GM19397 (cell line): Measurements from ENCODE around the gene UGT1A7.

ENCODE experiments used
- ATAC-seq: cut with Tn5 transposase; IDR thresholded peaks from one replicate; pipeline ENCODE4 v1.9.1; 2021; ENCODE audit warnings: mild to moderate bottlenecking, moderate library complexity; ENCODE audit not compliant: unreplicated experiment

Gene UGT1A7

GRCh38 chr2:233758141-233758540 is 76.4 kb downstream of the UGT1A7 start:
- ATAC-seq: no peak

- no peak for ATAC-seq
Measured at GRCh38 chr2:233758849-233759248, 77.1 kb downstream of the UGT1A7 start.

- ATAC-seq: no peak
Measured at GRCh38 chr2:233760043-233760442, 78.3 kb downstream of the UGT1A7 start, which contains the start of gene UGT1A1. Gene UGT1A1, plus strand, starts transcription at chr2:233760270. Its CDS starts 18 bp downstream, at chr2:233760288.

- no peak for ATAC-seq
Measured at GRCh38 chr2:233761040-233761769, 79.5 kb downstream of the UGT1A7 start.

- ATAC-seq: no peak
Measured at GRCh38 chr2:233764264-233764663, 82.6 kb downstream of the UGT1A7 start.

- ATAC-seq: no peak
Measured at GRCh38 chr2:233764761-233765160, 83.1 kb downstream of the UGT1A7 start.

GRCh38 chr2:233766416-233766815 is 84.7 kb downstream of the UGT1A7 start:
- ATAC-seq: no peak

GRCh38 chr2:233768076-233768475 is 86.4 kb downstream of the UGT1A7 start:
- ATAC-seq: no peak

- ATAC-seq: no peak
Measured at GRCh38 chr2:233769260-233769659, 87.6 kb downstream of the UGT1A7 start.

GRCh38 chr2:233772153-233772552 is 90.5 kb downstream of the UGT1A7 start:
- no peak for ATAC-seq

GRCh38 chr2:233772583-233772982 is 90.9 kb downstream of the UGT1A7 start:
- no peak for ATAC-seq

- ATAC-seq: no peak
Measured at GRCh38 chr2:233773854-233774253, 92.2 kb downstream of the UGT1A7 start.

GRCh38 chr2:233775414-233775813 is 93.7 kb downstream of the UGT1A7 start:
- no peak for ATAC-seq

- ATAC-seq: no peak
Measured at GRCh38 chr2:233778030-233778429, 96.3 kb downstream of the UGT1A7 start, which contains the start of gene MROH2A. Gene MROH2A, plus strand, starts transcription at chr2:233778330. Its CDS starts 1,029 bp downstream, at chr2:233779359.

GRCh38 chr2:233779722-233780121 is 98.0 kb downstream of the UGT1A7 start:
- ATAC-seq: no peak

GRCh38 chr2:233780771-233781170 is 99.1 kb downstream of the UGT1A7 start:
- no peak for ATAC-seq

GRCh38 chr2:233789554-233789953 is 107.9 kb downstream of the UGT1A7 start:
- ATAC-seq: no peak

GRCh38 chr2:233791151-233791882 is 109.6 kb downstream of the UGT1A7 start:
- no peak for ATAC-seq

GRCh38 chr2:233791883-233792329 is 110.2 kb downstream of the UGT1A7 start:
- no peak for ATAC-seq

- no peak for ATAC-seq
Measured at GRCh38 chr2:233792720-233793119, 111.0 kb downstream of the UGT1A7 start.

- ATAC-seq: no peak
Measured at GRCh38 chr2:233793465-233794127, 111.9 kb downstream of the UGT1A7 start.
